GM12801 (cell line): ENCODE results near the gene TRMT1L.

Experiments
- TF ChIP-seq, protein P1 (sequence below): IDR thresholded peaks from one replicate; pipeline ENCODE4 v1.5.1; 2011; ENCODE audit warnings: control low read depth; ENCODE audit not compliant: insufficient read length; ENCODE audit errors: extremely low read depth

The TRMT1L gene

DNA sequence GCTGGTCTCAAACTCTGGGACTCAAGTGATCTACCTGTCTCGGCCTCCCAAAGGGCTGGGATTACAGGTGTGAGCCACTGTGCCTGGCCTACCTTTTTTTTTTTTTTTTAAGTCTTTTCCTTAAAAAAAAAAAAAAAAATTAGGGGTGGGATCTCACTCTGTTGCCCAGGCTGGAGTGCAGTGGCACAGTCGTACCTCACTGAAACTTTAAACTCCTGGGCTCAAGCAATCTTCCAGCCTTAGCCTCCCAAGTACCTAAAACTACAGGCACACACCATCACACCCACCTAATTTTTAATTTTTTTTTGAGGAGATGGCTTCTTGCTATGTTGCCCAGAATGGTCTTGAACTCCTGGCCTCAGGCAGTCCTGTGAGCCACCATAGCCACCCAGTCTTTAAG is 72.9 kb downstream of the TRMT1L start:
- TF ChIP-seq, protein P1, sequence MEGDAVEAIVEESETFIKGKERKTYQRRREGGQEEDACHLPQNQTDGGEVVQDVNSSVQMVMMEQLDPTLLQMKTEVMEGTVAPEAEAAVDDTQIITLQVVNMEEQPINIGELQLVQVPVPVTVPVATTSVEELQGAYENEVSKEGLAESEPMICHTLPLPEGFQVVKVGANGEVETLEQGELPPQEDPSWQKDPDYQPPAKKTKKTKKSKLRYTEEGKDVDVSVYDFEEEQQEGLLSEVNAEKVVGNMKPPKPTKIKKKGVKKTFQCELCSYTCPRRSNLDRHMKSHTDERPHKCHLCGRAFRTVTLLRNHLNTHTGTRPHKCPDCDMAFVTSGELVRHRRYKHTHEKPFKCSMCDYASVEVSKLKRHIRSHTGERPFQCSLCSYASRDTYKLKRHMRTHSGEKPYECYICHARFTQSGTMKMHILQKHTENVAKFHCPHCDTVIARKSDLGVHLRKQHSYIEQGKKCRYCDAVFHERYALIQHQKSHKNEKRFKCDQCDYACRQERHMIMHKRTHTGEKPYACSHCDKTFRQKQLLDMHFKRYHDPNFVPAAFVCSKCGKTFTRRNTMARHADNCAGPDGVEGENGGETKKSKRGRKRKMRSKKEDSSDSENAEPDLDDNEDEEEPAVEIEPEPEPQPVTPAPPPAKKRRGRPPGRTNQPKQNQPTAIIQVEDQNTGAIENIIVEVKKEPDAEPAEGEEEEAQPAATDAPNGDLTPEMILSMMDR = no peak

- TF ChIP-seq, protein P1 = no peak
These were observed 76.3 kb downstream of the TRMT1L start for GRCh38 chr1:185080422-185080821.

DNA sequence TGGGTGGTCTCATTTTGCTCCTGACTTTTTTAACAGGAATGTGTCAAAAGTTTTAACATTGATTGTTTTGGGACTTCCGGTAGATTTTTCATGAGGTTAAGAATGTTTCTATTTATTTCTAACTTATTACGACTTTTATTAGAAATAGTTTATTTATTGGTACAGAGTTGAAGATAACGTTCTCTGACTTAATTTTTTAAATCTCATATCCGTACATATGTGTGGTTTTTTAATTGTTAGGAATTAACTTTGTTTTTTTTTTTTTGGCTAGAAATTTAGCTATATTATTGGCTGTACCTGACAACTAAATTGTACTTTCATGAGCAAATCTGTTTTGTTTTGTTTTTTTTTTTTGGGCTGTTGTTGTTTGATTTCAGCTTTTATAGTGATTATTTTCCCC is 79.4 kb downstream of the TRMT1L start:
- TF ChIP-seq, protein P1 = no peak

- TF ChIP-seq, protein P1 = no peak
These were observed 81.3 kb downstream of the TRMT1L start for GRCh38 chr1:185075476-185075875.

DNA sequence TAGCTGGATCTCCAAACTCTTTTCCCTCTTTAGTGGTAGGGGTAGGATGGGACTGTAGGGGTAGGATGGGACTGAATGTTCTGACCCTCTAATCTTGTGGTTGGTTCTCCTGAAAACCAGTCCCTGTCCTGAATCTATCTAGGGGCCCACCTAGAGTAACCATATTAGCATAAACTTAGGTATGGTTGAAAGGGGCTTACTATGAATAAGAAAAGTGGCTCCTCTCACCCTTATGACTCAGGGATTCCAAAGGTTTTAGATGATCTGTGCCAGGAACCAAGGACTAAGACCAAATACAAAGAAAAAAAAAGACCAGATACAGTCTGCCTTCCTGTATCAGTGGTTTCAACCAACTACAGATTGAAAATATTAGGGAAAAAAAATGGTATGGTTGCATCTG is 82.4 kb downstream of the TRMT1L start:
- TF ChIP-seq, protein P1 = no peak

DNA sequence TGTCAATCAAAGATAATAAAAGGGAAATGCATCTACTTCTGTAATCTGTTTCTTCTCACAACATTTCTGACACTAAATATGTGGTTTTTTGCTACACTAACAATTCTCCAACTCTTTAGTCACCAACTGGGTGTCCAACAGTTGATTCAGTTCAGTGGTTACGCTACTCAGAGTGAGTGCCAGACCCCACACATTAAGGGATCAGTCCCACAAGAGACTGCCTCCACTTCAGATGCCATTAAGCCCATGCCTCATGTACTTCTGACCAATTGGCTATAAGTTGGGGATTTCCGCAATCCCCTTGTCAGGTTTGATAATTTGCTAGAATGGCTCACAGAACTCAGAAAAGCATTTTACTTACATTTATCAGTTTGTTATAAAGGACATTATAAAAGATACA is 83.0 kb downstream of the TRMT1L start:
- TF ChIP-seq, protein P1 = no peak

GRCh38 chr1:185070051-185070450 is 86.7 kb downstream of the TRMT1L start:
- TF ChIP-seq, protein P1 = no peak
